Retinal pigment epithelial cell (primary cell): ENCODE measurements around the gene ERC2.

Experiments used
- DNase-seq: peaks from one replicate; pipeline ENCODE4 v3.0.0-alpha.2; 2010; ENCODE audit warnings: low read depth
- H3K4me3 ChIP-seq: 2 replicates; pipeline ENCODE4 v1.5.1; 2011; ENCODE audit warnings: mild to moderate bottlenecking, low read length, control low read depth, moderate library complexity
- TF ChIP-seq, protein P1 (sequence below): conservative IDR thresholded peaks from 2 replicates; pipeline ENCODE4 v1.5.1; 2011; ENCODE audit warnings: low read depth, low read length, control low read depth, inconsistent platforms

ERC2 gene

GRCh38 chr3:55500555-55501330 is 967.5 kb downstream of the ERC2 start:
- H3K4me3 ChIP-seq: no peak overlapping the region
- no peak for DNase-seq
- TF ChIP-seq, protein P1, sequence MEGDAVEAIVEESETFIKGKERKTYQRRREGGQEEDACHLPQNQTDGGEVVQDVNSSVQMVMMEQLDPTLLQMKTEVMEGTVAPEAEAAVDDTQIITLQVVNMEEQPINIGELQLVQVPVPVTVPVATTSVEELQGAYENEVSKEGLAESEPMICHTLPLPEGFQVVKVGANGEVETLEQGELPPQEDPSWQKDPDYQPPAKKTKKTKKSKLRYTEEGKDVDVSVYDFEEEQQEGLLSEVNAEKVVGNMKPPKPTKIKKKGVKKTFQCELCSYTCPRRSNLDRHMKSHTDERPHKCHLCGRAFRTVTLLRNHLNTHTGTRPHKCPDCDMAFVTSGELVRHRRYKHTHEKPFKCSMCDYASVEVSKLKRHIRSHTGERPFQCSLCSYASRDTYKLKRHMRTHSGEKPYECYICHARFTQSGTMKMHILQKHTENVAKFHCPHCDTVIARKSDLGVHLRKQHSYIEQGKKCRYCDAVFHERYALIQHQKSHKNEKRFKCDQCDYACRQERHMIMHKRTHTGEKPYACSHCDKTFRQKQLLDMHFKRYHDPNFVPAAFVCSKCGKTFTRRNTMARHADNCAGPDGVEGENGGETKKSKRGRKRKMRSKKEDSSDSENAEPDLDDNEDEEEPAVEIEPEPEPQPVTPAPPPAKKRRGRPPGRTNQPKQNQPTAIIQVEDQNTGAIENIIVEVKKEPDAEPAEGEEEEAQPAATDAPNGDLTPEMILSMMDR: no peak

DNA sequence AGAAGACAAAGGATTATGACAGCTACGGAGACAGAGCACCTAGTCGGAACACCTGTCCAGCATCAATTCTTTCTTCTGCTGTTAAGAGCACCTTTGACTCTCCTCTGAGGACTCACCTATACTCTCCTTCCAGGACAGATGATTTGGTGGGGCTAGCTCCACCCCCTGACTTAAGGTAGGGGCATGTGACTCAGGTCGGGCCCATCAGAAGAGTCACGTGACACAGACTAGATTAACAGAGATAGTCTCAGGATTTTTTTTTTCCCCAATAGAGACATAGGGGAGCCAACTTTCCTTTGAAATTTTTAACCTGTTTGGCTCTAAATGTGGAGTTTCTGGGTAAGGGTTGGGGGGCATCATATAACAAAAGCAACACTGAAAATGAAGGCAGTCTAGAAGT is 969.7 kb downstream of the ERC2 start:
- TF ChIP-seq, protein P1: no peak
- no peak for DNase-seq
- H3K4me3 ChIP-seq: no peak overlapping the region

DNA sequence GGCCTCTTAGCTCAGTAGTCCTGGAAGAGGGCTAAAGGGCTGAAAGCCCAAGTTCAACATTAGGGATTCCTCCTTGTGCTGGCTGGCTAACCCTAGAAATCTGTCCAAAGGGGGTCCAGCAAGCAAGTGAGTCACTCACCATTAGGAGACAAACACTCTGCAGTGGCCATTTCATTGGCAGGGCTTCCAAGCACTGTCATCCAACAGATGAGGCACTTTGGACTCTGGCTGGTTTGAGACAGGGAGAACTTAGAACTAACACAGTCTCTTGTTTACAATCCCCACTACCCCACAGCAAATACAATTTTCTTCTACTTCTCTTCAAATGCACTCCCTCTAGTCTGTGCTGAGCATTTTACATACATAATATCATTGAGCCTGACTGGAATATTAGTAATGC is 971.0 kb downstream of the ERC2 start:
- TF ChIP-seq, protein P1: no peak
- no peak for DNase-seq
- no peak overlapping the region for H3K4me3 ChIP-seq

DNA sequence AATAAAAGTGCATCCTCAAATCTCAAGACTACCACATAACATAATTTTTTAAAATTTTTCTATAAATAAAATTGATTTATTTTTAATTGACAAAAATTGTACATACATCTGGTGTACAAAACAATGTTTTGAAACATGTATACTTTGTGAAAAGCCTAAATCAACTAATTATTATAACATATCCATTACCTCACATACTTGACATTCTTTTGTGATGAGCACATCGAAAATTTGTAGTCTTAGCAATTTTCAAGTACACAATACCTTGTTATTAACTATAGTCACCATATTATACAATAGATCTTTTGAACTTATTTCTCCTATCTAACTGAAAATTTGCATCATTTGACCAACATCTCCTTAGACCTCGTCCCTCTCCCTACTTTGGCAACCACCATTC is 973.3 kb downstream of the ERC2 start:
- TF ChIP-seq, protein P1: no peak
- H3K4me3 ChIP-seq: no peak overlapping the region
- DNase-seq: no peak

DNA sequence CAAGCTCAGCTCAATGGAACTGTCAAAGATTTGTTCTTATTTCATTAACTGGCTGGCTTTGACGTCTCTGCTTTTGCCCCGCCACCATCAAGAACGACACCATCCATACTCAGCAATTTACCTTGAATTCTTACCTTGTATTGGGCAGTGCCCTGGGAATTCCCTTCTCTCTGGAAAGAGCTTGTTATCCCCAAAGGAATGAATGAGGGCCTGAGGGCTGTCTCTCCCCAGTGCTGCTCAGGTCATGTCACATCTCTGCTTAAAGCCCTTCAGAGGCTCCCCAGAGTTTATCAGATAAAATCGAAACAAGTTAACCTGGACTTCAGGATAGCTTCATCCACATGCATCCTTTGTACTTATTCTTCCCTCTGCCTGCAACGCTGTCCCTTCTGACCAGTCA is 975.3 kb downstream of the ERC2 start:
- H3K4me3 ChIP-seq: no peak overlapping the region
- TF ChIP-seq, protein P1: no peak
- DNase-seq: no peak

DNA sequence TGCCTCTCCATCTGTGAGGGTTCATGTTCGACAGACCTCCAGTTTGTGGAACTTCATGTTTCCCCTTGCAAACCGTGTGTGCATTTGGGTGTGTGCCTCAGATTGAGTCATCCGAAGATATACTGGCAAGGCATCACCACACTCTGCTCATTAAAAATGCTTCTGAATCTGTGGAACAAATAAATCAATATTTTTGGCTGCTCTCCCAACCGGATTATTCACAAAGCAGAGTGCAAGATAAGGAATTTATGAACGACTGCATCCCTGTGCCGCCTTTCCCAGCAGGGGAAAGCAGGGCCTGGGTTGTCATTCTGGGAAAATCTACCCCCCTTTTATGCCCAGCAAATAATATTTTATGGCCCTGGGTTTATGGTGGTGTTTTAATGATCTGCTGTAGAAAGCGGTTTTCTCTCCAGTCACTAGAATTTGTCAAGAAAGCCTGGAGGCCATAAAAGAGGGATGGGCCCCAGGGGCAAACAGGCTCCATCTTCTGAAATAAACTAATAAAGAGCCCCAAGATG is 976.9 kb downstream of the ERC2 start:
- TF ChIP-seq, protein P1: no peak
- no peak overlapping the region for H3K4me3 ChIP-seq
- DNase-seq: peak; percentile 84

DNA sequence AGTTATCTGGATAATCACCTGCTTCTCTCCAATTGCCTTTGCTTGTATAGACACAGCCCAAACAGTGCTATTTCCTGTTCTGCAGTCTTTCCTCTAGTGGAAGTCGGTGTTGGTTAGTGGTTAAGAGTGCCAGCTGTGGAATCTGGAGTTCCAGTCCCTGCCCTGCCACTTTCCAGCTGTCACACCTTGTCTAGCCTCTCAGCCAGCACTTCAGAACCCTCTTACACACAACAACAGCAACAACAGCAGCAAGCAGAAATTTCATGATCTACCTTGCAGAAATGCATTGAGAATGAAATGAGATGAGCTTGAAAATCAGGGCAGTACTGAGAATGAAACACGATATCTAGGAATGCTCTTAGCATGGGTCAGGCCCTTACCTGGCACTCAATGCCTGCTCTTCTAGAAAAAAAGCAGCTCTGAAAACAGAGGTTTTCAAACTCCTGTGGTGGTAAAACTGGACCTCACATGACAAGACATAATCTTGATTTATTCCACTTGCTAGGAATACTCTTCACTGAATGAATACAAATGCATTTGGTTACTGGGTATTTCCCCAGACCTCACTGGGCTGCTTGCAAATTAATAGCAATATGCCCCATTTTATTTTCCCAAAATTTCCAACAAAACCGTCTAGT is 977.9 kb downstream of the ERC2 start:
- H3K4me3 ChIP-seq: no peak overlapping the region
- DNase-seq: no peak
- TF ChIP-seq, protein P1: no peak
